SH-SY5Y (cell line): Measurements from ENCODE around the gene SLC51B.

Experiments
- GATA2 ChIP-seq: IDR thresholded peaks from 2 replicates; pipeline ENCODE4 v1.6.1; 2011; ENCODE audit warnings: mild to moderate bottlenecking, low read depth, low read length
- GATA3 ChIP-seq: IDR thresholded peaks from 2 replicates; pipeline ENCODE4 v1.6.1; 2011; ENCODE audit warnings: low read depth, mild to moderate bottlenecking, low read length, moderate library complexity

DNA sequence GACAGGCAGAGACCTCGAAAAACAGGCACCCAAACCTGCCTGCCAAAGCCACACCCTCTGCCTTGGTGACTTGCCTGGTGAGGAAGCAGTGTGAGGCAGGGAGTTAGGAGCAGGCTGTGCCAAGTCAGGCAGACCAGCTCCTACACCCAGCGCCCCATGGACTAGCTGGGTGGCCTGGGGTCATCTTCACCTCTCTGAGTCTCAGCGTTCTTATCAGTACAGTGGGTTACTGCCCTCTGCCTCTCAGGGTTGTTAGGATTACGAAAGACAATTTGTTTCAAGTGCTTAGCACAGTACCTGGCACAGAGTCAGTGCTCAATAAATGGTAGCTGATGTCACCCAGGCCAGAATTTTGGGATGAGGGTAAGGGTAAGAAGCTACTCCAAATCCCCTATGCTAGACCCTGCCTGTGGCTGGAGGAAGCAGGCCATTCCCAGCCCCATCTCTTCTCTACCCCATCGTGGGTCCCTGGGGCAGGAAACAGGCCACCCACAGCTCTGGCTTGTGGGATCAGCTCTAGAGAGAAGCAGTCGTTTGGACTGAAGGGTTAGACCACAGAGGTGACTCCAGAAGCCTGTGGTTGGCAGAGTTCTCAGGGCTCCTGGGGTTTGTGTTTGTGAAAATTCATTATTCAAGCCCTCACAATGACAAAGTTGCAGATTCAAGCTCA is 10.1 kb downstream of the SLC51B start:
- no peak for TF ChIP-seq GATA2
- no peak for TF ChIP-seq GATA3
